ENCODE data around the gene PDHX.

Gene PDHX

GRCh38 chr11:34928960-34929680 lies 12.7 kb downstream of the PDHX start:
- peaks cover 74% of the 10 kb centered on the region for H3K79me2 ChIP-seq (ENCODE audit: control insufficient read depth, insufficient read depth, low read length, unreplicated experiment)
- peaks cover 14% of the 10 kb centered on the region for H3K36me3 ChIP-seq (ENCODE audit: insufficient read depth, low read length)
- no peak overlapping the region for H3K4me3 ChIP-seq (ENCODE audit: low read depth, low read length)
- H3K4me1 ChIP-seq (ENCODE audit: control insufficient read depth, insufficient read depth, low read length, unreplicated experiment), result peaks cover 12% of the 10 kb centered on the region
- H2AFZ ChIP-seq (ENCODE audit: low read length, unreplicated experiment), result no peak overlapping the region
- no peaks in the 10 kb centered on the region for H3K27me3 ChIP-seq (ENCODE audit: insufficient read depth, low read length)
- no peak overlapping the region for H3K27ac ChIP-seq (ENCODE audit: low read depth, low read length)

- Histone ChIP-seq H3K4me1 (ENCODE audit: control insufficient read depth, insufficient read depth, low read length, unreplicated experiment) (peaks cover 12% of the 10 kb centered on the region), H3K27me3 (ENCODE audit: insufficient read depth, low read length) (no peaks in the 10 kb centered on the region), H3K27ac (ENCODE audit: low read depth, low read length) (no peak overlapping the region), H3K79me2 (ENCODE audit: control insufficient read depth, insufficient read depth, low read length, unreplicated experiment) (peaks cover 70% of the 10 kb centered on the region), H2AFZ (ENCODE audit: low read length, unreplicated experiment) (no peak overlapping the region), H3K36me3 (ENCODE audit: insufficient read depth, low read length) (peaks cover 17% of the 10 kb centered on the region), H3K4me3 (ENCODE audit: low read depth, low read length) (no peak overlapping the region)
Observed at GRCh38 chr11:34929794-34930763, 13.7 kb downstream of the PDHX start.

- peaks cover 20% of the 10 kb centered on the region for H3K79me2 ChIP-seq (ENCODE audit: control insufficient read depth, insufficient read depth, low read length, unreplicated experiment)
- no peaks in the 10 kb centered on the region for H3K4me1 ChIP-seq (ENCODE audit: control insufficient read depth, insufficient read depth, low read length, unreplicated experiment)
- H3K4me3 ChIP-seq (ENCODE audit: low read depth, low read length), result no peak overlapping the region
- no peak overlapping the region for H3K27ac ChIP-seq (ENCODE audit: low read depth, low read length)
- H3K36me3 ChIP-seq (ENCODE audit: insufficient read depth, low read length), result peaks cover 25% of the 10 kb centered on the region
- H3K27me3 ChIP-seq (ENCODE audit: insufficient read depth, low read length), result no peaks in the 10 kb centered on the region
- no peak overlapping the region for H2AFZ ChIP-seq (ENCODE audit: low read length, unreplicated experiment)
Observed at GRCh38 chr11:34936945-34937629, 20.7 kb downstream of the PDHX start.

- Histone ChIP-seq H3K27me3 (ENCODE audit: insufficient read depth, low read length) (no peaks in the 10 kb centered on the region), H3K4me1 (ENCODE audit: control insufficient read depth, insufficient read depth, low read length, unreplicated experiment) (no peaks in the 10 kb centered on the region), H3K4me3 (ENCODE audit: low read depth, low read length) (no peak overlapping the region), H3K27ac (ENCODE audit: low read depth, low read length) (no peak overlapping the region), H2AFZ (ENCODE audit: low read length, unreplicated experiment) (no peak overlapping the region), H3K79me2 (ENCODE audit: control insufficient read depth, insufficient read depth, low read length, unreplicated experiment) (peaks cover 23% of the 10 kb centered on the region), H3K36me3 (ENCODE audit: insufficient read depth, low read length) (peaks cover 27% of the 10 kb centered on the region)
Observed at GRCh38 chr11:34938611-34939010, 22.2 kb downstream of the PDHX start.

- Histone ChIP-seq H3K27me3 (ENCODE audit: insufficient read depth, low read length) (no peaks in the 10 kb centered on the region), H3K36me3 (ENCODE audit: insufficient read depth, low read length) (peaks cover 29% of the 10 kb centered on the region), H3K79me2 (ENCODE audit: control insufficient read depth, insufficient read depth, low read length, unreplicated experiment) (peaks cover 20% of the 10 kb centered on the region), H3K4me1 (ENCODE audit: control insufficient read depth, insufficient read depth, low read length, unreplicated experiment) (no peaks in the 10 kb centered on the region), H2AFZ (ENCODE audit: low read length, unreplicated experiment) (no peak overlapping the region), H3K27ac (ENCODE audit: low read depth, low read length) (no peak overlapping the region), H3K4me3 (ENCODE audit: low read depth, low read length) (no peak overlapping the region)
Observed at GRCh38 chr11:34940026-34940677, 23.7 kb downstream of the PDHX start.

- no peak overlapping the region for H3K27ac ChIP-seq (ENCODE audit: low read depth, low read length)
- no peak overlapping the region for H3K4me3 ChIP-seq (ENCODE audit: low read depth, low read length)
- no peak overlapping the region for H2AFZ ChIP-seq (ENCODE audit: low read length, unreplicated experiment)
- peaks cover 29% of the 10 kb centered on the region for H3K36me3 ChIP-seq (ENCODE audit: insufficient read depth, low read length)
- H3K79me2 ChIP-seq (ENCODE audit: control insufficient read depth, insufficient read depth, low read length, unreplicated experiment), result peaks cover 26% of the 10 kb centered on the region
- H3K27me3 ChIP-seq (ENCODE audit: insufficient read depth, low read length), result no peaks in the 10 kb centered on the region
- H3K4me1 ChIP-seq (ENCODE audit: control insufficient read depth, insufficient read depth, low read length, unreplicated experiment), result no peaks in the 10 kb centered on the region
Observed at GRCh38 chr11:34941688-34942087, 25.3 kb downstream of the PDHX start.

GRCh38 chr11:34944692-34945091 lies 28.3 kb downstream of the PDHX start:
- H3K27ac ChIP-seq (ENCODE audit: low read depth, low read length), result no peak overlapping the region
- H3K36me3 ChIP-seq (ENCODE audit: insufficient read depth, low read length), result peaks cover 41% of the 10 kb centered on the region
- no peak overlapping the region for H3K4me3 ChIP-seq (ENCODE audit: low read depth, low read length)
- H3K79me2 ChIP-seq (ENCODE audit: control insufficient read depth, insufficient read depth, low read length, unreplicated experiment), result peaks cover 23% of the 10 kb centered on the region
- H2AFZ ChIP-seq (ENCODE audit: low read length, unreplicated experiment), result no peak overlapping the region
- no peaks in the 10 kb centered on the region for H3K4me1 ChIP-seq (ENCODE audit: control insufficient read depth, insufficient read depth, low read length, unreplicated experiment)
- no peaks in the 10 kb centered on the region for H3K27me3 ChIP-seq (ENCODE audit: insufficient read depth, low read length)

GRCh38 chr11:34948696-34949095 lies 32.3 kb downstream of the PDHX start:
- H3K4me3 ChIP-seq (ENCODE audit: low read depth, low read length), result no peak overlapping the region
- H3K27ac ChIP-seq (ENCODE audit: low read depth, low read length), result no peak overlapping the region
- H3K79me2 ChIP-seq (ENCODE audit: control insufficient read depth, insufficient read depth, low read length, unreplicated experiment), result peaks cover 10% of the 10 kb centered on the region
- H3K36me3 ChIP-seq (ENCODE audit: insufficient read depth, low read length), result peaks cover 18% of the 10 kb centered on the region
- H2AFZ ChIP-seq (ENCODE audit: low read length, unreplicated experiment), result no peak overlapping the region
- no peaks in the 10 kb centered on the region for H3K27me3 ChIP-seq (ENCODE audit: insufficient read depth, low read length)
- no peaks in the 10 kb centered on the region for H3K4me1 ChIP-seq (ENCODE audit: control insufficient read depth, insufficient read depth, low read length, unreplicated experiment)

GRCh38 chr11:34953955-34954354 lies 37.5 kb downstream of the PDHX start:
- H3K79me2 ChIP-seq (ENCODE audit: control insufficient read depth, insufficient read depth, low read length, unreplicated experiment), result no peaks in the 10 kb centered on the region
- peaks cover 14% of the 10 kb centered on the region for H3K36me3 ChIP-seq (ENCODE audit: insufficient read depth, low read length)
- H3K27ac ChIP-seq (ENCODE audit: low read depth, low read length), result no peak overlapping the region
- no peaks in the 10 kb centered on the region for H3K4me1 ChIP-seq (ENCODE audit: control insufficient read depth, insufficient read depth, low read length, unreplicated experiment)
- no peak overlapping the region for H2AFZ ChIP-seq (ENCODE audit: low read length, unreplicated experiment)
- no peak overlapping the region for H3K4me3 ChIP-seq (ENCODE audit: low read depth, low read length)
- H3K27me3 ChIP-seq (ENCODE audit: insufficient read depth, low read length), result no peaks in the 10 kb centered on the region

- Histone ChIP-seq H3K27me3 (ENCODE audit: insufficient read depth, low read length) (no peaks in the 10 kb centered on the region), H3K27ac (ENCODE audit: low read depth, low read length) (no peak overlapping the region), H2AFZ (ENCODE audit: low read length, unreplicated experiment) (no peak overlapping the region), H3K36me3 (ENCODE audit: insufficient read depth, low read length) (peaks cover 18% of the 10 kb centered on the region), H3K4me3 (ENCODE audit: low read depth, low read length) (no peak overlapping the region), H3K4me1 (ENCODE audit: control insufficient read depth, insufficient read depth, low read length, unreplicated experiment) (no peaks in the 10 kb centered on the region), H3K79me2 (ENCODE audit: control insufficient read depth, insufficient read depth, low read length, unreplicated experiment) (no peaks in the 10 kb centered on the region)
Observed at GRCh38 chr11:34957206-34957605, 40.8 kb downstream of the PDHX start.

Data from ACC112 (cell line).